ENCODE data around the gene CEP95.
"Not testable (repeated sequence)": the region's sequence is repeated elsewhere in the genome, so short reads cannot be mapped to it uniquely, and the experiment has no call there.

The CEP95 gene

DNA sequence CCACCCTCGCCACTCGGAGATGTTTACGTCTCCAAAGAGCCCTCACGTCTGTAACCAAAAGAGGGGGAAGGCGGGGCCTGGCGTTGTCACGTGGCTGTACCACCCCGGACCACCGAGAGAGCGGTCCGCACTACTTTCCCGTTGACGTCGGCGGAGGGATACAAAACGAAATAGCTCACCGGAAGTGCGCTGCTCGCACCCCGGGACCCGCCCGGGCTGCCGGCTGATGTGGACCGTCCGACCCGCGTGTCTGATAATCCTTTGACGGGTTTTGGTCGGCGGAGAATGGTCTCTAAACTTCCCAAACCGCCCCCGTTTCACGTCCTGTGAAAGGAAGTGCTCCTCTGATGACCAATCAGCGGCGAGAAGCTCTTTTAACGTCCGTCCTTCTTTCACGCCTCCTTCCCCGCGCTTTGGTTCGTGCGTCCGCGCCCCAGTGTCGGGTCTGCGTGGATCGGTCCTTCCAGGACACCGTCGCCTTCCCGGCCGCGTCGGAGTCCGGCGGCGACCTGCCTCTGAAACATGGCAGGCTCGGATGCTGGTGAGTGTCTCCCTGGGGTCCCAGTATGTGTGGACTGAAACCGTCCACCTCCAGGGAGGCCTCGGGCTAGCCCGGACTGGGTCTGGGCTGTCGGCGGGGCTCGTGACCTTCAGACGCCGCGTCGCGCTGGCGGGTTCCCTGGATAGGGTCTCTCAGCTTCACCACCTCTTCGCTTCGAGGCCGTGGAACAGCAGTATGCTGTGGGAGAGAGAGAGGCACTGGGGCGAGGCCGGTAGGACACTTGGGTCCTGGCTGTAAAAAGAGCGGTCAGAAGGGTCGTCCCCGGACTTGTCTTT, at the start of gene CEP95:
Gene CEP95, plus strand, starts transcription at position 402 of the 837 bp plus-strand sequence. Its CDS starts 121 bp downstream, at position 523.
- DNase-seq: peak; percentile 96

- DNase-seq: no peak
These were observed 49.6 kb upstream of the CEP95 start for GRCh38 chr17:64457156-64457555.

DNA sequence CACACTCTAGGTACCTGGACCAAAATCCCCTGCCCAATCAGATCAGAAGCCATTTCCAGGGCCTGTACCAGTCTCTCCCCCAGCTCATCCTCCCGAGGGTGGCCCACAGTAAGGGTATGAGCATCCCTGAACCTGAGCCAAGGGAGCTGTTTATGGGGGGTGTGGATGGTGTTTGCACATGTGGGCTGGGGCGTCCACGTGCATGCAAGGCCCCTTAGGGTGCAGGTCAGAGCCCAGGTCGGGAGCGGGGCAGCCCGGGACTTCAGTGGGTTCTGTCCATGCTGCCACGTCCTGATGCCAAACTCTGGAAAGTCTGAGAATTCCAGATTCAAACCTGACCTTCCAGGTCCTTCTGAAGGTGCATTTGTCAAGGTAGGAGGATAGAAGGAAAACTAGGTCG, 48.0 kb upstream of the CEP95 start:
- DNase-seq: no peak

DNA sequence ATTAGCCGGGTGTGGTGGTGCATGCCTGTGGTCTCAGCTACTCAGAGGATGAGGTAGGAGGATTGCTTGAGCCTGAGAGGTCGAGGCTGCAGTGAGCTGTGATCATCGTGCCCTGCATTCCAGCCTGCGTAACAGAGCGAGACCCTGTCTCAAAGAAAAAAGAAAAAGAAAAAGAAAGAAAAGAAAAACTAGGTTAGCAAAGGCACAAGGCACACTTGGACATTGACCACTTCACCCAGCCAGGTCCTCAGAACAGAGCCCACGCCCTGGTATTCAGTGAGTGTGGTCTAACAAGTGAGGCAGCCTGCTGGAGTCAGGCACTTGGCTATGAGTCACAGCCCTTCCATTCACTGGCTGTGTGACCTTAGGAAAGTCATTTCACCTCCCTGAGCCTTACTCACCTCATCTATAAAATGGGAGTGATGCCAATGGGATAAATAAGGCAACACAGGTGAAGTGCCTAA, 47.5 kb upstream of the CEP95 start:
- no peak for DNase-seq

- not testable (repeated sequence) for DNase-seq
These were observed 47.0 kb upstream of the CEP95 start for GRCh38 chr17:64459818-64460217.

- DNase-seq: no peak
These were observed 45.8 kb upstream of the CEP95 start for GRCh38 chr17:64460955-64461354.

DNA sequence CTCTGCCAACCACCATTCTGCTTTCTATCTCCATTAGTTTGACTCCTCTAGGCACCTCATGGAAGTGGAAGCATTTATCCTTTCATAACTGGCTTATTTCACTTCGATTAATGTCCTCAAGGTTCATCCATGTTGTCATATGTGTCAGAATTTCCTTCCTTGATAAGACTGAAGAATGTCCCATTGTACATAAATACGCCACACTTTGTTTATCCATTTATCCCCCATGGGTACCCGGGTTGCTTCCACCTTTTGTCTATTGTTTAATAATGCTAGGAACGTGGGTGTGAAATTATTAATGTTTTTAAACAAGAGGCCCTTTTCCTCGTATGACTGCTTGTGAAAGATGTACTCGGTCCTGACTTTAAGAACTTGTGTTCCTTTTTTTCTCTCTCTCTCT, 45.0 kb upstream of the CEP95 start:
- DNase-seq: no peak

GRCh38 chr17:64466019-64466735, 40.6 kb upstream of the CEP95 start:
- no peak for DNase-seq

- not testable (repeated sequence) for DNase-seq
These were observed 39.9 kb upstream of the CEP95 start for GRCh38 chr17:64466834-64467233.

GRCh38 chr17:64470625-64471024, 36.2 kb upstream of the CEP95 start:
- no peak for DNase-seq

DNA sequence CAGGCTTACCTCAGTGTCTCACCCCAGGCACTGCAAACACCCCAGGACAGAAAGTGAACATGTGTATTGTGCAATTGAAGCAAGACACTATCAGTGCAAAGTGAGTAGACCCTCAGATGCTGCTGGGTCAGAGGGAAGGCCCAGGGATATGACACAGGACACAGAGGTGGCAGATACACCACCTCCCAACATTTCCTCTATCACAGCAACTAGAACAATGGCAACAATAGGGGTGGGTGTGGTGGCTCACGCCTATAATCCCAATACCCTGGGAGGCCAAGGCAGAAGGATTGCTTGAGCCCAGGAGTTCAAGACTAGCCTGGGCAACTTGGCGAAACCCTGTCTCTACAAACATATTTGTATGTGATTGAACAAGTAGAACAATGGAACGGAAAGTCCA, 35.3 kb upstream of the CEP95 start:
- no peak for DNase-seq

GRCh38 chr17:64472564-64472963, 34.2 kb upstream of the CEP95 start:
- DNase-seq: no peak

DNA sequence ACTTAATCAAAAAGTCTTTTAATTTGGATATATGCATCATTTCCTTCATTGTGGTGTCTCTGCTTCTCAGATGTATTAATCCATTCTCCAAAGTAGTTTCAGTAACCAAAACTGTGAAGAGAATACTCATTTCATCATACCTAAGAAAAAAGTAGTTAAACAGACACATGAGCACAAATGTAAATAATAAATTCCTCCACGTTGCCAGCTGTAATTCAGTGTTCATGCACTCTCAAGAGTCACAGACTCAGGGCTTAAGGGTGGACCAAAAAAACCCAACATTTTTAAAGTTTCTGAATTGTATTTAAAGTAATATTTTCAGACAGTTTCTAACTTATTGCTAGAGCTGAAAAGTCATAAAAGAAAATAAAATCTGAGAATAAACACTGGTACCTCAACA, 28.9 kb upstream of the CEP95 start:
- DNase-seq: no peak

DNA sequence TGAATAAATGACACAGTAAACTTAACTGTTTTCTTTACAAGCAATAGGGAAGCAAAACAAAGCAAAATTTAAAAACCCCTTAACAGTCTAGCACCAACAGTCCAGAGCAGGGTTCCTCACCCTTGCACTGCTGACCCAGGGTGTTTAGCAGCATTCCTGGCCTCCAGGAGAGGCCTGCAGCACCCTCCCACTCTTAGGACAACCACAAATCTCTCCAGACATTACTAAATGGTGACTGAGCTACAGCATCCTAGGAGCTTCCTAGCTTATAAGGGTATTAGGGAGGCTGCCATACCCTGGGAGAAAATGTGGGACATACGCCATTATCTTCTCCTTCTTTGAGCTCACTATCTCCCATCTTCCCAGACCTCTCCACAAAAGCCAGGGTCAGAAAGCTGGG, 25.8 kb upstream of the CEP95 start:
- no peak for DNase-seq

- no peak for DNase-seq
These were observed 22.4 kb upstream of the CEP95 start for GRCh38 chr17:64484380-64484779.

- no peak for DNase-seq
These were observed 18.5 kb upstream of the CEP95 start for GRCh38 chr17:64488301-64488700.

GRCh38 chr17:64491034-64491860, 15.5 kb upstream of the CEP95 start:
- DNase-seq: peak; percentile 66

GRCh38 chr17:64491994-64492393, 14.8 kb upstream of the CEP95 start:
- no peak for DNase-seq

DNA sequence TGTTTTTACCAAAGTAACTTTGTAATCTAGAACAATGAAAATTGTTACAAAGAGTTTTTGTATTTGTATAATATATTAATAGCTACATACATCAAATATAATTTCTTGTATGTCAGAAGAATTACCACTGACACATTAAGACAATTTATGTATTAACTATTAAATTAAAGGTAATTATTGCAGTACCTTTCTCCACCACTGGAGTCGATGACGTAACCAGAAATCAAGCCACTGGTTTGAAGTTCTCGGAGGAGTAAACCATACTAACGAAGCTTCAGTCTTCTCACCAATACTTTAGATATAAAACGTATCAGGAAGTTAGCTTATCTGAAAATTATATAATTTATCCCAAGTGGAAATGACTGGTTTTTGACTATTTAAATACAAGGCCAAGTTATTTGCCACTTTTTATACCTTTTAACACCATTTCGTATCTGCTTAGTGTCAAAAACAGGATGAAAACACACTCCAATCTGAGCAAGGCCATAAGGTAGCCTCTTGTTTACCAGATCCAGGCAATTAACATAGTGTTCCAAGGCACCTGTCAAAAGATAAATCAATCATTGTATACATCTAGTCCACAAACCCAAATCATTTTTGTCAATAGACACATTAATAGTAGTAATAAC, 14.2 kb upstream of the CEP95 start:
- peak; percentile 53 for DNase-seq

- no peak for DNase-seq
These were observed 12.7 kb upstream of the CEP95 start for GRCh38 chr17:64494121-64494520.

DNA sequence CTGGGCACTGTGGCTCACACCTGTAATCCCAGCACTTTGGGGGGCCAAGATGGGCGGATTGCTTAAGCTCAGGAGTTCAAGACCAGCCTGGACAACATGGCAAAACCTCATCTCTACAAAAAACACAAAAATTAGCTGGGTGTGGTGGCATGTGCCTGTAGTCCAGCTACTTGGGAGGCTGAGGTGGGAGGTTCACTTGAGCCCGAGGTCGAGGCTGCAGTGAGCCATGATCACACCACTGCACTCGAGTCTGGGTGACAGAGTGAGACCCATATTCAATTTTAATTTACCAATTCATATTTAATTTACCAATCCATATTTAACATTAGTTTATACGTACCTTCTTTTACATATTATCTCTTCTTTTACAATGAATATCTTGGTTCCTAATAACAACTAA, 11.5 kb upstream of the CEP95 start:
- DNase-seq: not testable (repeated sequence)

- DNase-seq: no peak
These were observed 10.4 kb upstream of the CEP95 start for GRCh38 chr17:64496348-64496785.

All from activated CD4-positive, alpha-beta T cell treated with anti-CD3 and anti-CD28 coated beads, Interleukin-10, Interleukin-2, amounts not matched to agents 100 ng/mL and 50 ng/mL, durations not matched to agents 16 hours and 8 hours (primary cell).